ENCODE measurements around the gene FAAP20. TPM values are rescaled to one million over a fixed set of nuclear protein-coding genes. Genes with fewer than 3 reads are reported as not detected.

FAAP20 gene
- total and polyA plus RNA-seq, 9 of the 15 experiments (the other 6 are each of a cell fraction or from before 2014, with no cell fraction given), result 0.58 to 143 (median 9.9) TPM

- TF ChIP-seq SIN3B (IDR thresholded peaks at IDR 0.05; ENCODE audit: low read depth), result no peak
- TF ChIP-seq SOX6 (IDR thresholded peaks at IDR 0.05), result peak; percentile 46
- TF ChIP-seq HEY1 (CRISPR knock-in tag; IDR thresholded peaks at IDR 0.05; ENCODE audit: borderline replicate concordance), result no peak
- TF ChIP-seq ZFP30 (CRISPR knock-in tag; IDR thresholded peaks at IDR 0.05; ENCODE audit: borderline replicate concordance), result no peak
- peak; percentile 11 to 46; a peak in 3 of 4 replicates for TF ChIP-seq RCOR1 (IDR thresholded peaks at IDR 0.05; ENCODE audit: borderline replicate concordance in 1 of 2, low read depth in 2 of 2, low read length in 2 of 2)
- TF ChIP-seq ASH1L (IDR thresholded peaks at IDR 0.05; ENCODE audit: borderline replicate concordance, low read depth, partially characterized antibody), result no peak
- TF ChIP-seq ILK (tag; IDR thresholded peaks at IDR 0.05; ENCODE audit: borderline replicate concordance, low read depth), result no peak
- peak; percentile 48; the same call in 1 of the 2 replicates for TF ChIP-seq HDAC2 (IDR thresholded peaks at IDR 0.05)
- TF ChIP-seq ZNF507 (tag; conservative IDR thresholded peaks at IDR 0.05), result no peak
- no peak for TF ChIP-seq ZNF277 (CRISPR knock-in tag; IDR thresholded peaks at IDR 0.05; ENCODE audit: borderline replicate concordance)
- no peak for TF ChIP-seq STAG1 (CRISPR knock-in tag; IDR thresholded peaks at IDR 0.05; ENCODE audit: borderline replicate concordance)
- TF ChIP-seq, protein P1, sequence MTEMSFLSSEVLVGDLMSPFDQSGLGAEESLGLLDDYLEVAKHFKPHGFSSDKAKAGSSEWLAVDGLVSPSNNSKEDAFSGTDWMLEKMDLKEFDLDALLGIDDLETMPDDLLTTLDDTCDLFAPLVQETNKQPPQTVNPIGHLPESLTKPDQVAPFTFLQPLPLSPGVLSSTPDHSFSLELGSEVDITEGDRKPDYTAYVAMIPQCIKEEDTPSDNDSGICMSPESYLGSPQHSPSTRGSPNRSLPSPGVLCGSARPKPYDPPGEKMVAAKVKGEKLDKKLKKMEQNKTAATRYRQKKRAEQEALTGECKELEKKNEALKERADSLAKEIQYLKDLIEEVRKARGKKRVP (CRISPR knock-in tag; IDR thresholded peaks at IDR 0.05), result no peak
- TF ChIP-seq, protein P2, sequence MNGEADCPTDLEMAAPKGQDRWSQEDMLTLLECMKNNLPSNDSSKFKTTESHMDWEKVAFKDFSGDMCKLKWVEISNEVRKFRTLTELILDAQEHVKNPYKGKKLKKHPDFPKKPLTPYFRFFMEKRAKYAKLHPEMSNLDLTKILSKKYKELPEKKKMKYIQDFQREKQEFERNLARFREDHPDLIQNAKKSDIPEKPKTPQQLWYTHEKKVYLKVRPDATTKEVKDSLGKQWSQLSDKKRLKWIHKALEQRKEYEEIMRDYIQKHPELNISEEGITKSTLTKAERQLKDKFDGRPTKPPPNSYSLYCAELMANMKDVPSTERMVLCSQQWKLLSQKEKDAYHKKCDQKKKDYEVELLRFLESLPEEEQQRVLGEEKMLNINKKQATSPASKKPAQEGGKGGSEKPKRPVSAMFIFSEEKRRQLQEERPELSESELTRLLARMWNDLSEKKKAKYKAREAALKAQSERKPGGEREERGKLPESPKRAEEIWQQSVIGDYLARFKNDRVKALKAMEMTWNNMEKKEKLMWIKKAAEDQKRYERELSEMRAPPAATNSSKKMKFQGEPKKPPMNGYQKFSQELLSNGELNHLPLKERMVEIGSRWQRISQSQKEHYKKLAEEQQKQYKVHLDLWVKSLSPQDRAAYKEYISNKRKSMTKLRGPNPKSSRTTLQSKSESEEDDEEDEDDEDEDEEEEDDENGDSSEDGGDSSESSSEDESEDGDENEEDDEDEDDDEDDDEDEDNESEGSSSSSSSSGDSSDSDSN (IDR thresholded peaks at IDR 0.05; ENCODE audit: borderline replicate concordance in 1 of 2, low read depth in 2 of 2, low read length in 2 of 2), result peak in 1 of 2 experiments; percentile 64; a peak in 2 of 4 replicates
- TF ChIP-seq NBN (IDR thresholded peaks at IDR 0.05; ENCODE audit: low read depth), result no peak
- no peak for TF ChIP-seq RAD21 (CRISPR knock-in tag; conservative IDR thresholded peaks at IDR 0.05 in 1 of 2, IDR thresholded peaks at IDR 0.05 in 1 of 2)
- TF ChIP-seq GATAD2A (IDR thresholded peaks at IDR 0.05), result peak; percentile 53; the same call in 1 of the 2 replicates
- TF ChIP-seq ZBTB1 (CRISPR knock-in tag; IDR thresholded peaks at IDR 0.05; ENCODE audit: borderline replicate concordance, low read depth), result 0 out of 2 replicates have a peak, but pooled peaks have one; percentile 51
- TF ChIP-seq TRIM25 (IDR thresholded peaks at IDR 0.05; ENCODE audit: borderline replicate concordance), result no peak
- no peak for TF ChIP-seq MTA2 (IDR thresholded peaks at IDR 0.05; ENCODE audit: low read depth)
- TF ChIP-seq RFX5 (IDR thresholded peaks at IDR 0.05; ENCODE audit: low read depth, low read length), result no peak
Observed at GRCh38 chr1:2189459-2190425, 4.8 kb downstream of the FAAP20 start (continued).
